Measurements from ENCODE around the gene DEFB113.

DEFB113 gene

DNA sequence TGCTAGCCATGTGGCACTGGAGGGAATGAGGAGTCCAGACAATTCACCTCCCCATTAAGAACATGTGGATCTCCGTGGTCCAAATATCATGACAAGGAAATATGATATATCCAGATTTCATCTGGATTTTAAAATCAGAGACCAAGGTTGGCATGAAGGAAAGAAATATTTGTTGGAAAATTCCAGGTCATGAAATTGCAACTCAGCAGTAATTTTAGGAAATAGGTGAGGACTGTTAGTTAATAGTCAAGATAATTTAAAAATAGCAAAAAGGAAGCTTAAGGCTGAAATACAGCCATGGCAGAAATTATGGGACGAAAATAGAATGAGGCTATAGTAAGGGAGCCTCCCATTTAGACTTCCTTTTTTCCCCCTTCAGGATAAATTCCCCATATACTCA is 32.4 kb downstream of the DEFB113 start:
- no peak for DNase-seq (ENCODE audit: low spot score)

DNA sequence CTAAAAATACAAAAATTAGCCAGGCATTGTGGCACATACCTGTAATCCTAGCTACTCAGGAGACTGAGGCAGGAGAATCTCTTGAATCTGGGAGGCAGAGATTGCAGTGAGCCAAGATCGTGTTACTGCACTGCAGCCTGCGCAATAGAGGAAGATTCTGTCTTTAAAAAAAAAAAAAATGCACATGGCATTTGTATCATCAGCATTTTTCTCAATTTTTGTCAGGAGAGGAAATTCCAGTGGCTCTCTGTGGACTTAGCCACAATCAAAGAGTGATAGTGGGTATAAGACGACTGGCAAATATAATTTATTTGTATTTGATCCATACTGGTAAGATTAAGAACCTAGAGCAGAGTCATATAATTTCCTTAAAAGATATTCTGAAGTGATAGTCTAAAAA is 34.0 kb downstream of the DEFB113 start:
- no peak for DNase-seq (ENCODE audit: low spot score)

DNA sequence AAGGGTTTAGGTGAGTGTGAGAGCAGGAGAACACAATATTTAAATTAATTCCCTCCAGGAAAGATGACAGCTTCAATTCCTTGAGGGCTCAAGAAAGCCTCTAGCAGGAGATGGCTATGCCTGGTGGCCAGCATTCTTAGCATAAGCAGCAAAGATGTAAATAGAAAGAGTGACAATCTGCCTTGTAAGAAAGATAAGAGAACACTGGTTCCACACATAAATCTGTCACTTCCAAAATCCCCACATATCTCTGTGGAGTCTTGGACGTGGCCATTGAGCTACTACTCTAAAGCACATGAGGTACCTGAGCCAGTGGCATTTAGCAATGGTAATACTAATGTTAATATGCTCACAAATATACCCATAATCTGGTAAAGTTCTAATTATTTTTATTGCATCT is 34.7 kb downstream of the DEFB113 start:
- DNase-seq (ENCODE audit: low spot score) = no peak

DNA sequence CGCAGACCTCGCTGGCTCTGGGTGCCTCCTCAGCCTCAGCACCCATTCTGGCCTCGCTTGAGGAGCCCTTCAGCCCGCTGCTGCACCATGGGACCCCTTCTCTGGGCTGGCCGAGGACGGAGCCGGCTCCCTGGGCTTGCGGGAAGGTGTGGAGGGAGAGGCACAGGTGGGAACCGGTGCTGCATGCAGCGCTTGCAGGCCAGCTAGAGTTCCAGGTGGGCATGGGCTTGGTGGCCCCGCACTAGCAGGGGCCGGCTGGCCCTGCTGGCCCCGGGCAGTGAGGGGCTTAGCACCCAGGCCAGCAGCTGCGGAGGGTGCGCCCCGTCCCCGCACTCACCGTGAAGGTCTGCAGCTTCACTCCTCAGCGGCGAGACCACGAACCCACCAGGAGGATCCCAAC is 35.9 kb downstream of the DEFB113 start:
- no peak for DNase-seq (ENCODE audit: low spot score)

DNA sequence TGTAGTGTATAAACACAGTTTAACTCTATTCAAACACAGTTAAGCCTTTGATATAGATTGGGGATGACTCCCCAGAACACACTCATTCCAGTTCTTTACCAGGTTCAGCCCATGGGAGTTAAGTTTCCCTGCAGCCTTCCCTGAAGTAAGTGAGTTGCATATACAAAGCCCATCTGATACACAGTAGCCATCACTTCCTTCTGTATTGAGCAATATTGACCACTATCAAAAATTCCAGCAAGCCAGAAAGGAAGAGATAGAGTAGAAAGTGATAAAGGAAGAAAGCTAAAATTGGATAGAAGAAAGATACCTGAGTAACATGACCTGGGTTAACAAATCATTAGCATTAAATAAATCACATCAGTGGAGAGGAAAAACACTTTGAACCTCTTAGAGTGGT is 40.1 kb downstream of the DEFB113 start:
- DNase-seq (ENCODE audit: low spot score) = no peak

DNA sequence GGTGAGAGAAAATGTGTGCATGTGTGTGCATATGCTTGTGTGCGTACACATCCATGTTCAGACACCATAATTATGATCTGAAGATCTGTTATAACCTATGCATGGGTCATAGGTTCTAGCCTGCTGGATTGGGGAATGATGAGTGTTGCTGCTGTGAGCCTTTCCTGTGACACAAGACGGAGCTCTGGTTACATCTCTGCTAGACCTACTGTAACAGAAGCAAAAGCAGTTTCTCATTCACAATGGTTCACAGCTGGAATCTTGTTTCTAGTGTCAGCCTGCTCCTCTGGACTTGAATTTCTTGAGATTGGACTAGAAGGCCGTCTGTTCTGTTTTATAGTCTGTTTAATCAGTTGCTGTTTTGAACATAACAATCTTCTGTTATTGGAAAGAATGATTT is 45.6 kb downstream of the DEFB113 start:
- no peak for DNase-seq (ENCODE audit: low spot score)

DNA sequence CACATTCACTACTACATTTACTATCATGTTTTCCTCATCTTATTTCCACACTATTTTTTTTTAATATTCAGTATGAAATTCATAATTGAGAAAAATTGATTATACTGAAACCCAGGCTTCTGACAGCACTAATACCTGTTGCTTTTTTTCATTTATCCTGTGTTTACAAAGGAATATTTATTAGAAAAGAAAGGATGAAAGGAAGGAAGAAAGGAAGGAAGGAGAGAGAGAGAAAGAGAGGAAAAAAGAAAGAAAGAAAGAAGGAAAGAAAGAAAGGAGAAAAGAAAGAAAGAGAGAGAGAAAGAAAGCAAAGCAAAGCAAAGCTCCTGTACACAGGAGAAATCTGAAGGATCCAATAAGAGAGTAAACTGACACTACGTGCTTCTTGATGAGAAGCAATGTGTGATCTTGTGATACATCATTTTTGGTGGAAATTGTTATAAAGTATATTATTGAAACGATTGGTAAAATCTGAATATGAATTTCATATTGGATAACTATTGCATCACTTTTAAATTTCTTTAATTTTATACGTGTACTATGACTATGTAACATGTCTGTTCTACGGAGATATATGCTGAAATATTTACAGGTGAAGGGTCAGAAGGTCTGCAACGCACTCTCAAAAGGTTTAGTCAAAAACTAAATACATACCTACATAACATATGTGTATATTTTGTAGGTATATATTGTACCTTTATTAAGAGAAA is 49.3 kb downstream of the DEFB113 start:
- DNase-seq (ENCODE audit: low spot score) = no peak

DNA sequence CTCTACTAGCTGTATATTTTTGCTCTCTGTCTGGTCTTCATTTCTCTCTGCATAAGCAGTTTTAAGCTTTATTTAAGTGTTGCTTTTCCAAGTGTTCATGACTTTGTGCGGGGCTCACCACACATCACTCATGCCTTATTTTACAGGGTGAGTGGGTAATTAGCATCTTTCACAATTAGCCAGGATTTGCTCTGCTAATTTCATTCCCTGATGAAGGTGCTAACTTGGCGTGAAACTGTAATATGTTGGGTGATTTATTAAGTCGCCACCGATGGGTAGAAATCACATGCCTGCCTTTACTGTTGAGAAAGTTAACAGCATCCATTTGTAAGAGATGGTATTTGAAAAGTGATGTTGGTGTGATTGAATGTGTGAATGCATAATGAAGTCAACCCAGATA is 50.2 kb downstream of the DEFB113 start:
- no peak for DNase-seq (ENCODE audit: low spot score)

DNA sequence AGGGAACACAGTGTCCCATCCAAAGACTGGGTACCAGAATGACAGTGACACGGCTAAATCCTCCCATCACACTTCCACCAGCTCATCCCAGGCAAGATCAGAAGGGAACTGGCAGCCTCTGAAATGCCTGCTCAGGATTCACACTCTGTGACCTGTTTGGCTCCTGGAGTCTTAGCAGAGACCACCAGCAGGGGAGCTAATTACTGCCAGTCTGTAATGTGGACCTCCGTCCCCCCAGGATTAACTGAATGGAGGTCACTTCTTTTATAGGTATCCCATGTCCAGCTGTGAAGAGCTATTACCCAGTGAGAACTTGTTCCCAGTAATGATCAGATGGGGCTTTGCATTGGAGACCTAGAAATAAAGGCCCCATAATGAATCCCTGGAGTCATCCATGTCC is 50.6 kb downstream of the DEFB113 start:
- DNase-seq (ENCODE audit: low spot score) = no peak

All from SK-N-DZ (cell line).